Measurements from ENCODE around the gene UNK.

DNA sequence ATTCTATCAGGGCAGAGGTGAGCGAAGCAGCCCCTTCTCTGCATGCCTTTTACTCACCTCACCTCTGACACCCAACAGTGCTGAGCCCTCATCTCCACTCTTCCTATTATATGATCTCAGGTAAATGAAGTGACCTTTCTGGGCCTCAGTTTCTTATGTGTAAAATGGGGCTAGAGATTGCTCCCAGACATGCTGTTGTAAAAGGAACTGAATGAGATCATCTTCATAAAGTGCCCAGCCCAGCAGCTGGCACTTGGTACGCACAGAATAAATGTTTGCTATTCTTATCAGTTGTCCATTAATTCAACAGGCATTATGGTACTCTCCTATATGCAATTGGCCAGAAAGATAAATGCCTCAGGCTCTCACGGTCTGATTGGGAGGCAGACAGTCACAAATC lies 15.1 kb upstream of the UNK start:
- TF ChIP-seq RXRA (IDR thresholded peaks at IDR 0.05) = no peak
- TF ChIP-seq, protein P1, sequence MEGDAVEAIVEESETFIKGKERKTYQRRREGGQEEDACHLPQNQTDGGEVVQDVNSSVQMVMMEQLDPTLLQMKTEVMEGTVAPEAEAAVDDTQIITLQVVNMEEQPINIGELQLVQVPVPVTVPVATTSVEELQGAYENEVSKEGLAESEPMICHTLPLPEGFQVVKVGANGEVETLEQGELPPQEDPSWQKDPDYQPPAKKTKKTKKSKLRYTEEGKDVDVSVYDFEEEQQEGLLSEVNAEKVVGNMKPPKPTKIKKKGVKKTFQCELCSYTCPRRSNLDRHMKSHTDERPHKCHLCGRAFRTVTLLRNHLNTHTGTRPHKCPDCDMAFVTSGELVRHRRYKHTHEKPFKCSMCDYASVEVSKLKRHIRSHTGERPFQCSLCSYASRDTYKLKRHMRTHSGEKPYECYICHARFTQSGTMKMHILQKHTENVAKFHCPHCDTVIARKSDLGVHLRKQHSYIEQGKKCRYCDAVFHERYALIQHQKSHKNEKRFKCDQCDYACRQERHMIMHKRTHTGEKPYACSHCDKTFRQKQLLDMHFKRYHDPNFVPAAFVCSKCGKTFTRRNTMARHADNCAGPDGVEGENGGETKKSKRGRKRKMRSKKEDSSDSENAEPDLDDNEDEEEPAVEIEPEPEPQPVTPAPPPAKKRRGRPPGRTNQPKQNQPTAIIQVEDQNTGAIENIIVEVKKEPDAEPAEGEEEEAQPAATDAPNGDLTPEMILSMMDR (IDR thresholded peaks at IDR 0.05; ENCODE audit: low read depth, low read length, missing input control) = no peak
- TF ChIP-seq, protein P2, sequence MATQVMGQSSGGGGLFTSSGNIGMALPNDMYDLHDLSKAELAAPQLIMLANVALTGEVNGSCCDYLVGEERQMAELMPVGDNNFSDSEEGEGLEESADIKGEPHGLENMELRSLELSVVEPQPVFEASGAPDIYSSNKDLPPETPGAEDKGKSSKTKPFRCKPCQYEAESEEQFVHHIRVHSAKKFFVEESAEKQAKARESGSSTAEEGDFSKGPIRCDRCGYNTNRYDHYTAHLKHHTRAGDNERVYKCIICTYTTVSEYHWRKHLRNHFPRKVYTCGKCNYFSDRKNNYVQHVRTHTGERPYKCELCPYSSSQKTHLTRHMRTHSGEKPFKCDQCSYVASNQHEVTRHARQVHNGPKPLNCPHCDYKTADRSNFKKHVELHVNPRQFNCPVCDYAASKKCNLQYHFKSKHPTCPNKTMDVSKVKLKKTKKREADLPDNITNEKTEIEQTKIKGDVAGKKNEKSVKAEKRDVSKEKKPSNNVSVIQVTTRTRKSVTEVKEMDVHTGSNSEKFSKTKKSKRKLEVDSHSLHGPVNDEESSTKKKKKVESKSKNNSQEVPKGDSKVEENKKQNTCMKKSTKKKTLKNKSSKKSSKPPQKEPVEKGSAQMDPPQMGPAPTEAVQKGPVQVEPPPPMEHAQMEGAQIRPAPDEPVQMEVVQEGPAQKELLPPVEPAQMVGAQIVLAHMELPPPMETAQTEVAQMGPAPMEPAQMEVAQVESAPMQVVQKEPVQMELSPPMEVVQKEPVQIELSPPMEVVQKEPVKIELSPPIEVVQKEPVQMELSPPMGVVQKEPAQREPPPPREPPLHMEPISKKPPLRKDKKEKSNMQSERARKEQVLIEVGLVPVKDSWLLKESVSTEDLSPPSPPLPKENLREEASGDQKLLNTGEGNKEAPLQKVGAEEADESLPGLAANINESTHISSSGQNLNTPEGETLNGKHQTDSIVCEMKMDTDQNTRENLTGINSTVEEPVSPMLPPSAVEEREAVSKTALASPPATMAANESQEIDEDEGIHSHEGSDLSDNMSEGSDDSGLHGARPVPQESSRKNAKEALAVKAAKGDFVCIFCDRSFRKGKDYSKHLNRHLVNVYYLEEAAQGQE (IDR thresholded peaks at IDR 0.05) = no peak
- TF ChIP-seq, protein P3, sequence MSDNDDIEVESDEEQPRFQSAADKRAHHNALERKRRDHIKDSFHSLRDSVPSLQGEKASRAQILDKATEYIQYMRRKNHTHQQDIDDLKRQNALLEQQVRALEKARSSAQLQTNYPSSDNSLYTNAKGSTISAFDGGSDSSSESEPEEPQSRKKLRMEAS (IDR thresholded peaks at IDR 0.05) = no peak
